Measurements from ENCODE around the gene CACNA1I.

- TF ChIP-seq, protein P1, sequence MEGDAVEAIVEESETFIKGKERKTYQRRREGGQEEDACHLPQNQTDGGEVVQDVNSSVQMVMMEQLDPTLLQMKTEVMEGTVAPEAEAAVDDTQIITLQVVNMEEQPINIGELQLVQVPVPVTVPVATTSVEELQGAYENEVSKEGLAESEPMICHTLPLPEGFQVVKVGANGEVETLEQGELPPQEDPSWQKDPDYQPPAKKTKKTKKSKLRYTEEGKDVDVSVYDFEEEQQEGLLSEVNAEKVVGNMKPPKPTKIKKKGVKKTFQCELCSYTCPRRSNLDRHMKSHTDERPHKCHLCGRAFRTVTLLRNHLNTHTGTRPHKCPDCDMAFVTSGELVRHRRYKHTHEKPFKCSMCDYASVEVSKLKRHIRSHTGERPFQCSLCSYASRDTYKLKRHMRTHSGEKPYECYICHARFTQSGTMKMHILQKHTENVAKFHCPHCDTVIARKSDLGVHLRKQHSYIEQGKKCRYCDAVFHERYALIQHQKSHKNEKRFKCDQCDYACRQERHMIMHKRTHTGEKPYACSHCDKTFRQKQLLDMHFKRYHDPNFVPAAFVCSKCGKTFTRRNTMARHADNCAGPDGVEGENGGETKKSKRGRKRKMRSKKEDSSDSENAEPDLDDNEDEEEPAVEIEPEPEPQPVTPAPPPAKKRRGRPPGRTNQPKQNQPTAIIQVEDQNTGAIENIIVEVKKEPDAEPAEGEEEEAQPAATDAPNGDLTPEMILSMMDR (conservative IDR thresholded peaks at IDR 0.05) = no peak
- no peak for TF ChIP-seq ZFX (IDR thresholded peaks at IDR 0.05)
Measured at GRCh38 chr22:39621826-39622225, 51.3 kb downstream of the CACNA1I start.
